Posterior cingulate gyrus (tissue), 11 donors: ENCODE measurements around the gene THUMPD2.
"Not testable (repeated sequence)": the region's sequence is repeated elsewhere in the genome, so short reads cannot be mapped to it uniquely, and the experiment has no call there.

ENCODE experiments used
- DNase-seq, 10 donors: peaks; one replicate each; pipeline versions ENCODE4 v3.0.0 to v3.0.0-alpha.2; 2020 to 2021; ENCODE audit warnings: mixed read lengths in 3 of 10
- intact Hi-C: fragments of 100-400 bp; cut with DNase I; formaldehyde crosslinking; loops from one replicate; pipeline ENCODE4 v1.15.1; 2023

THUMPD2 gene

DNA sequence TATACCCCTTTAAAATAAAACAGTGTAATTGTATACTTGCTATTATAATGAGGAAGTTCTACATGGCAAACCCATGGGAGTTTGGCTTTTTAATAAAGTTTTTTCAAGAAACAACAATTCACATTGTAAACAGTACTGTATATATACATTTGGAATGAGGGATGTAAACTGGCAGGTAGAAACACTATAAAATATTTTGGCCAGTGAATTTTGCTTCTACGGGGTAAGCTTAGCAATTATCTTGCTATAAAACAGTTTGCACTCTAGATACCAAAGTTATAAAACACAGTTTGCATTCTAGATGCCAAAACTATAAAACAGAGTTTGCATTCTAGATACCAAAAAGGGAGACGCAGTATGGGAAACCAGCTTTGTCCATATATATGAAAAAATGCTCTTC is 16.6 kb downstream of the THUMPD2 start:
- intact Hi-C loops = no loop called here
- DNase-seq = no peak

- no peak for DNase-seq
- intact Hi-C loops = no loop called here
Measured at GRCh38 chr2:39757156-39757555, 21.9 kb downstream of the THUMPD2 start.

DNA sequence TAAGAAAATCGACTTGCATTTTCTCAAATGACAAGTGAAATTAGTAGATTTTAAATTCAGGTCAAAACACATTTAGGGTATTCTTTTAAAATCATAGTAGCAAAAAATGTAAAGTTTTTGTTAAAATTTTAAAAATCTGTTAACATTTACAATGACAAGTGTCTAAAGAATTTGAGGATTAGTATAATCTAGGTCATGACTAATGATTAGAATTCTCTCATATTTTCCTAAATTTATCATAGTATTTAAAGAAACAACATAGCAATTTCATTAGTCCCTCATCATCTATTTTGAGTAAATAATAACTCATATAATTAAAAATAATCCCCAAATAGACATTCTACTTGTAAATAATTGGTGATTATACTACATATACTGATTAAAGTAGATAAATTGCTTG is 23.6 kb downstream of the THUMPD2 start:
- intact Hi-C loops = no loop called here
- no peak for DNase-seq

- no peak for DNase-seq
- intact Hi-C loops = no loop called here
Measured at GRCh38 chr2:39743269-39743776, 35.7 kb downstream of the THUMPD2 start.

- intact Hi-C loops = no loop called here
- DNase-seq = no peak
Measured at GRCh38 chr2:39741871-39742270, 37.2 kb downstream of the THUMPD2 start.

GRCh38 chr2:39739386-39739785 is 39.7 kb downstream of the THUMPD2 start:
- intact Hi-C loops = no loop called here
- DNase-seq = no peak

- intact Hi-C loops = no loop called here
- DNase-seq = no peak
Measured at GRCh38 chr2:39738936-39739335, 40.1 kb downstream of the THUMPD2 start.

DNA sequence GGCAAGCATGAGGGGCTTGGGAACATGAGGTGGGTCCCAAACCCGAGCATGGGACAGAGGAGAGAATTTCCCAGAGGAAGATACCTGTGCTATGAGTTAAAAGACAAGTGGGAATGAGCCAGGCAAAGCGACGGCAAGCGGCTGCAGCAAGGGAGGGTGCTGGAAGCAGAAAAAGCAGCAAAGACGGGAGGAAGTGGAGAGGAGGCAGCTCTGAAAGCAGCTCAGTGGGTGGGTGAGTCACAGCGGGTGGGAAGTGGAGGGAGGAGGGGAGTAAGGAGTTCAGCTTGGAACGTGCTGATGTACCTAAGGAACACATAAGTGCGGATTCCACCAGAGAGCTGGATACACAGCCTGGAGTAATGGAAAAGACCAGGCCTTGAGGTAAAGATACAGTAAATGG is 41.4 kb downstream of the THUMPD2 start:
- peak in 8 of 10 donors; percentile 52 to 94 (median 72) for DNase-seq
- intact Hi-C loops = no loop called here

DNA sequence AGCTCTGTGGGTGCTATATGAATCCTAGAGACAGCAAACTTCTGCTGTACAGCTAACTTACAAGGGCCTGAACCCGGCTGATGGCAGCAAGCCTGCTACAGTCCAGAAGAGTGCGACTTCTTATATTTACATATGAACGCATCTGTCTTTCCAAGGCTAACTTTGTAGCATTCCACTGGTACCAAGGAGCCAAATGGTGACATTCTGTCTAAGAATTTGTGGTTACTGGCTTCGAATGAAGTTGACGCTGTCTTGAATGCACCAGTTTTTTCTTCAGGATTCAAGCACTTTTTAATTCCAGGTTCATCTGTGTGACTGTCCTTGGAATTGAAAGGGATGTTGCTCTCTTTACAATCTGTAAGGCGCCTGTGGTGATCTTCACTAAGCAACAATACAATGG is 42.4 kb downstream of the THUMPD2 start:
- intact Hi-C loops = no loop called here
- DNase-seq = no peak

- DNase-seq = no peak
- intact Hi-C loops = no loop called here
Measured at GRCh38 chr2:39735648-39736047, 43.4 kb downstream of the THUMPD2 start.

DNA sequence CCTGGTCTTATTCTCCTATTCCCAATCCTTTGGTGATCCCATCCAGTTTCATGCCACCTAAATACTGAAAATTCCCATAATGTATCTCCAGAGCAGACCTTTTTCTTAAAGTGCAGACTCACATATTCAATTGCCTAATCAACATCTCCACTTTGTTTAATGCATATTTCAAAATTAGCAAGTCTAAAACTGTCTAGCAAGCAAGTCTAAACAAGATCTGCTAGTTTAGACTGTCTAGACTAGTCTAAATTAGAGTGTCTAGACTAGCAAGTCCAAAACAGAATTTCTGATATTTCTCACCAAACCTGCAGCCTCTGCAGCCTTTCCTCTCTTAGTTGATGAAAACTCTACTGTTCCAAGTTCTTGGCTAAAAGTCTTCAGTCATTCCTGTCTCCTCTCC is 44.6 kb downstream of the THUMPD2 start:
- DNase-seq = no peak
- intact Hi-C loops = no loop called here

DNA sequence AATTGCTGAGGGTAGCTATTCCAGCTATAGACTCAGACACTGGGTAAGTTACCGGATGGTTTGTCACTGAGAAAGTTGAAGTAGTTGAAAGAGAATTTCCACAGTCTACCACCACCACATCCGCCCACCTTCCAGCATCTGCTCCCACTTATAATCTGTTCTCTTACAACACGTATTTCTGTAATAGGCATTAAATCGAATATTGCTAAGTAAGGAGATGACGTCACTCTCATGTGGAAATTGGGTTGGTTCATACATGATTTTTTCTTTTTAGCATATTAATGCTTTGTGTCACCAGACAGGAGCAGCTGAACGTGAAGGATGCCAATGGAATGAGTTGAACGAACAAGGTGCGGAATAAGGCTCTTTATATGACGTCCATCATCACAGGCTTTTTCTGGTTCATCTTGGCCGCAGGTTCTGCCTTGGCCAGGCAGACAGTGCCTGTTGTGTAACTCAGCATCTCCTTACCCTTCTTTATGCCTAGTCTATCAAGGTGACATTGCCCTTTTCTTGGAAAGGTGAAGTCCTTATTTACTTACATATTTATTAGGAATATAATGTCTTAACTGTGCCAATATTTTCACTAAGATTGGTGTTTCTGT is 45.9 kb downstream of the THUMPD2 start:
- intact Hi-C loops = no loop called here
- DNase-seq = no peak

DNA sequence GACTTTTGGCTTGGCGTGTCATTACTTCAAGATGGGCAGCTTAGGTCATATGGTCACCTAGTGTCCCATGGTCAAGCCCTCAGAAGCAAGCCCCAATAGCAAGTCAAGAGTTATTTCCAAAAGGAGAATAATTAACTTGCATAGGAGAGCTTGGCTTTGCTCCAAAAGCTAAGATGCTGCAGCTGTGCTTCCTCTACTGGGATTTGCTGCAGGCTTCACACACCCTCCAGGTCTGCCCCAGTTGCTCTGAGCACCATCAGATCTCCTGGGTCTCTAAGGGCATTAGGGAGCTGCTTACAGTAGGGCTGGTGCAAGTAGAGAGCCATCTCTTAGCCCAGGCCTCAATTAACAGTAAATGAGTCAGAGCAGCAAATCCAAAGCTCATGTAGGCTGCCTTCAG is 46.6 kb downstream of the THUMPD2 start:
- DNase-seq = no peak
- intact Hi-C loops = no loop called here

GRCh38 chr2:39731546-39731945 is 47.5 kb downstream of the THUMPD2 start:
- no peak for DNase-seq
- intact Hi-C loops = no loop called here

GRCh38 chr2:39730685-39731302 is 48.3 kb downstream of the THUMPD2 start:
- DNase-seq = no peak
- intact Hi-C loops = no loop called here

DNA sequence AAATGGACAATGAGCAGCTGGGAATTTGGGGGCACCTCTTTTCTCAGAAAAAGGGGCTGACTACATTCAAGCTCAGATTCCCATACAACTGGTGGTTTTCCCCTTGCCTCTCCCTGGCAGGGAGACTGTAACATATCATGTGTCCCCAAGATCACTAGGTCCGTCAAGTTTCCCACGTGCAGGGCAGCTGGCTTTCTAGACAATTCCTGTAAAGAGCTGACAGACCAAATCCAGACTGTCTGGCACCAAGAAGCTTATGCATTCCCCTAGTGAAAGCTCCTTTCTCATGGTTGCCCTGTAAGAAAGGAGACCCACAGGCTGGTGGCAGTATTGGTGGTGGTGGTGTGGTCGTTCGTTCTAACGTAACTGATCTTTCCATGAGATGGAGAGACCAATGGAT is 48.8 kb downstream of the THUMPD2 start:
- intact Hi-C loops = no loop called here
- DNase-seq = no peak

DNA sequence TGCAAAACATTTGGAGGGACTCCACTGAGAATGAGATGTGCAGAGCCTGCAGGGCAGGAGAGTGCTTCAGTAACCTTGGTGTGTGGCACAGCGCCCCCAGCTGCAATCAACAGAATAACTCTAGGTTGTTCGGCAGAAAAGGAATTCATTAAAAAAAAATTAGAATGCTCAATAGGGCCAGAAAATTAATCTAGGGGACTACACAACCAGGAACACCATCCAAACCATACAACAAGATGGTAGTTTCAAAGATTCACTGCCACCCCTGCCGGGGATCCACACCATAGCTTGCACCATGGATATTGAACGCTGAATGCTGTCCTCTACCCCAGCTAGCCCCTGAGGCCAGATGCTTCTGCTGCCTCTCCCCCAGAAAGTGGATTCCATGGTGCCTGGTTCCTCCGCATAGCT is 50.1 kb downstream of the THUMPD2 start:
- intact Hi-C loops = loop anchor here (10.0 kb wide), 2 partner anchors 134 to 214 kb away; no protein-coding TSS in a partner anchor
- peak in 6 of 10 donors; percentile 34 to 86 (median 46) for DNase-seq

GRCh38 chr2:39728085-39728484 is 51.0 kb downstream of the THUMPD2 start:
- not testable (repeated sequence) for DNase-seq
- intact Hi-C loops = loop anchor here (10.0 kb wide), 2 partner anchors 133 to 213 kb away; no protein-coding TSS in a partner anchor

GRCh38 chr2:39725401-39725800 is 53.7 kb downstream of the THUMPD2 start:
- intact Hi-C loops = loop anchor here (10.0 kb wide), 2 partner anchors 131 to 211 kb away; no protein-coding TSS in a partner anchor
- DNase-seq = no peak

- intact Hi-C loops = loop anchor here (10.0 kb wide), 2 partner anchors 130 to 210 kb away; no protein-coding TSS in a partner anchor
Measured at GRCh38 chr2:39724828-39725144, 54.3 kb downstream of the THUMPD2 start.

DNA sequence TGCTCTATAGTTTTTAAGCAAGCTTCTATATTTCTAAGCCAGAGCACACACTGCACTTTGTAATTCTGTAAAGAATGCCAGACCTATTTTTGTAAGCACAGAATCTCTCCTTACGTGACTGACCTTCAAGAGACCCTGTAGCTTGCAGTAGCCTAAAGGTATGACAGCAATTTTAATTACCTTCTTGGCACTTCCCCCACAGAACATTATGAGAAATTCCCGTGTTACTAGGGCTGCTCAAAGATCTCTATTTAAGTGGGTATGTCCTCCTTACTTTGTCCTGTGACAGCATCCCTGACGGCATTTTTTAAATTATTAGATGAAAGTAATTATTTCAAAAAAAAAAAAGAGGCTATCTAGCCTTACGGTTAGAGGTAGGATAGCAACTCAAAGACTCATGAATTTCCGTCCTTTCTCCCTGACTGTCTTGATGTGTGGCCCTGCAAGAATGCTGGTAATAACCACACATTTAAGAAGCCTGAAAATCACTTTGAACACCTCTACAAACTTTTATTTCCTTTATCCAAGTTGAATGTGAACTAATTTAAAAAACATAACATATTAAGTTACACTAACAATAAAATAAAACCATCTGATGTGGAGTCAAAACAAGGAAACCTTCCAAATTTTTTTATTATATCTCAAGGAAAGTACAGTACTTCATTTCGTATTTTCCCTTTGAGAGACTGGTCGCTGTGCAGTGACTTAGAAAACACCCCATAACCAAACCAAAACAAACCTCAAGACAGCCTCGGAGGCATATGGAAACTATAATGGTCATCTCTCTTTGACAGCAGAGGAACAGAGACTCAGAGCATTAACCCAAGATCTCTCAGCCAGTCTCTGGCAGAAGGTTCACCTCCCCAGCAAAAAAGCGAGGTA is 54.9 kb downstream of the THUMPD2 start:
- intact Hi-C loops = loop anchor here (10.0 kb wide), 2 partner anchors 129 to 209 kb away; no protein-coding TSS in a partner anchor

More at GRCh38 chr2:39724828-39725144, 54.3 kb downstream of the THUMPD2 start:
- DNase-seq = no peak

More for the DNA sequence above, 54.9 kb downstream of the THUMPD2 start:
- DNase-seq = no peak
